ENCODE data around the gene SLC16A3.
A peak's percentile ranks its signal among the peaks of the same experiment; 100 is the strongest.
"Not testable (repeated sequence)": the region's sequence is repeated elsewhere in the genome, so short reads cannot be mapped to it uniquely, and the experiment has no call there.

Gene SLC16A3

DNA sequence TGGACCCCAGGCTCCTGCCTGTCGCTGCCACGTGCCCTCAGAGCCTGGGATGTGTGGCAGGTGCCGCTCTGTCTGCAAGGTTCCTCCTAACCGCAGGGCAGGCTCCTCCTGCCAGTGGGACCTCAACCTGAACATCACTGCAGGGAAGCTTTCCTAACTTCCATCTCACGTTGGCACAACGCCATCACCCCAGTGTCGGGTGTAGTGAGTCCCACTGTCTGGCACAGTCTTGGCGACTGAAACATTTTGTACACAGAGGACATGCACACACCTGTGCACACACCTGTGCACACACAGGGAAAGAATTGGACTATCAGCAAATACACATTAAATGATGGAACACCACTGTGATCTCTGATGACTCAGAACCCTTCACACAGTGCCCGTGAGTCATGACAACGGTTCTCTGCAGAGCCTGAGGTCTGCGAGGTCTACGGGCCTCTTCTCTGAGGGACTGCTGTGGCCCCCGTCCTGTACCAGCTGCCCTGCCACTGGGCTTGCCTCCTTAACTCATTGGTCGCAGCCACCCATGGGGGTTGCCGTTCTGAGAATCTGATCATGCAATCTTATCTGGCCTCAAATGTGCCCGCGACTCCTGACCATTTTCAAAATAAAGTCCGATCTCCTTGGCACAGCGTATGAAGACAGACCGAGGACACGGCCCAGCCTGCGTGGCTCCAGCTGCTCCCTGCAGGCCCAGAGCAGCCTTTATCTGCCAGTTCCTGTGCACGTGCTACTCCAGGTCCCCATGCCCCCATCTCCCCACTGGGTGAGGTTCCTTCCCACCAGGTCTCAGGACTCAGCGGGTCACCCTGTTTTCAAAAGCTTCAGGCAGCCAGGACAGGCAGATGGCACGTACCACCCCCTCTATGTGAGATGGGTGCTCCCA, 23.8 kb upstream of the SLC16A3 start:
- no peak for DNase-seq

DNA sequence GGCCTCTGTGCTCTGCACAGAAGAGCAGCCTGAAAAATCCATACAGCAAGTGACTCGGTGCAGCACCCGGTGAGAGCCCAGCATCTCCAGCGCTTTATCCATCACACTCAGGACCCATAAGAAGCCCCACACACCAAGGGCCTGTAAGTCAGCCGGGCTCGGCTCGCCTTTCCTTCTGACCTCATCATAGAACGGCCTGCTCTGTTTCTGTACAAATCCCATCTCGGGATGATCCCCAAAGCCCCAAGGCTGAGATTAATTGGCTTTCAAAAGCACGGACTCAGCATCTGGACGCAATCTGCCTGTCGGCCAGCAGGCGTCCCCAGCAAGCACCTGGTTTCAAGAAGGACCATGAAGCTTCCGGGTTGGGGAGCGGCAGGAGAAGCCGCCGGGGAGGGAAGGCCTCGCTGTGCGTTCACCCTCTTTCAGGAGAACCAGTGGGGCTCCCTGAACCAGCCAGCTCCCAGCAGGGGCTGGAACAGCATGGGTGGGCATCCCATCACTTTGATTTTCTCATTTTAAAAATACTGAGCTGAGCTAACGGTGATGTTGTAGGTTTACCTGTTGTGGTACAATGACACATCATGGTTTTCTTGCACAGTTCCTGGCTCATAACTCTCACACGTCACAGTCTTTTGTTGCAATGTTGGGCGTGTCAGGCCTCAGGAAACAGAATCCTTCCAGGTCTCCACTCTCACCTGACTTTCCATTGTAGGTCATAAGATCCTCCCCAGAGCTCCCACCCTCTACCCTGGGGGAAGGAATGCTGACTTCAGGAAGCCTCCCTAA, 22.9 kb upstream of the SLC16A3 start:
- peak; percentile 65 for DNase-seq

DNA sequence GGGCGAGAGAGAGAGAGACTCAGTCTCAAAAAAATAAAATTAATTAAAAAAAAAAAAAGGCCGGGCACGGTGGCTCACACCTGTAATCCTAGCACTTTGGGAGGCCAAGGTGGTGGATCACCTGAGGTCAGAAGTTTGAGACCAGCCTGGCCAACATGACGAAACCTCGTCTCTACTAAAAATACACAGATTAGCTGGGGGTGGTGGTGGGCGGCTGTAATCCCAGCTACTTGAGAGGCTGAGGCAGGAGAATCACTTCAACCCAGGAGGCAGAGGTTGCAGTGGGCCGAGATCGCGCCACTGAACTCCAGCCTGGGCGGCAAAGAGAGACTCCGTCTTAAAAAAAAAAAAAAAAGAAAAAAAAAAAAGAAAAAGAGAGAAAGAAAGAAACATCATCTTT, 18.2 kb upstream of the SLC16A3 start:
- not testable (repeated sequence) for DNase-seq

DNA sequence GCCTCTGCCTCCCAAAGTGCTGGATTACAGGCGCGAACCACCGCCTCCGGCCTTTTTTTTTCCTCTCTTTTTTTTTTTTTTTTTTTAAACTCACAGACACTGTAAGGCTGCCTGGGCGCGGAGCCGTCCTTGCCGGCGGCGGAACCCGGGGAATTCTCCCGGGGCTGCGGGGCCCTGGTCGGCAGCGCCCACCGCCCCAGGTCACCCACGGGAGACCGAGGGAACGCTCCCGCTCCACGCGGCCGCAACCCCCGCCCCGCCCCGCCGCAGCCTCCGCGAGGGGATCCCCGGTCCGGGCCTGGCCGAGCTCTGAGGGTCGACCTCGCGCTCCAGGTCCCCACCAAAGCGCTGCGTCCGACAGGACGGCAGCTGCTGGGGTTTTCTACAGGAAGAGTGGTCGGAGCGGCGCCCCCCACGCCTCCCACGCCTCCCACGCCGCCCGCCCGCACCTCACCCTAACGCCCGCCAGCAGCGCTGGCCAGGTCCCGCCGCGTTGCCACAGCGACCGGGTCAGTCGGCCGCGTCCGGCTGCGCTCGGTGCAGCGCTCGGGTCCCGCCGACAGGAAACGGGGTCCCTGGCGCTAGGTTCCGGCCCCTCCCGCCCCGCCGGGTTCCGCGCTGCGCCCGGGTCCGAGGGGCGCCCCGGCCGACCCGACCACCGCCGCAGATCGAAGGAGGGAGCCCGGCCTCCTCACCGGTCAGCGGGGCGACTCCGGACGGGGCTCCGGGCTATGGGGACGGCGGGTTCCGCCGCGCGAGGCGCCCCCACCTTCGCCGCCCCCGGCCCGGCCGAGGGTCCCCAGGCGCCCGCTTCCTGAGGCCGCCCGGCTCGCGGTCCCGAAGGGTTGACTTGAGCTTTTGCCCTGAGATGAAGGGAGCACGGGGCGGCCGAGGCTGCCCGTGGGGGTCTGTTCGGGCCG, 16.3 kb upstream of the SLC16A3 start, which contains the start of gene CCDC57:
Gene CCDC57 (minus strand): TSS at position 512 of the 920 bp plus-strand sequence. CDS start 10,898 bp downstream, outside the sequence.
- DNase-seq = no peak

DNA sequence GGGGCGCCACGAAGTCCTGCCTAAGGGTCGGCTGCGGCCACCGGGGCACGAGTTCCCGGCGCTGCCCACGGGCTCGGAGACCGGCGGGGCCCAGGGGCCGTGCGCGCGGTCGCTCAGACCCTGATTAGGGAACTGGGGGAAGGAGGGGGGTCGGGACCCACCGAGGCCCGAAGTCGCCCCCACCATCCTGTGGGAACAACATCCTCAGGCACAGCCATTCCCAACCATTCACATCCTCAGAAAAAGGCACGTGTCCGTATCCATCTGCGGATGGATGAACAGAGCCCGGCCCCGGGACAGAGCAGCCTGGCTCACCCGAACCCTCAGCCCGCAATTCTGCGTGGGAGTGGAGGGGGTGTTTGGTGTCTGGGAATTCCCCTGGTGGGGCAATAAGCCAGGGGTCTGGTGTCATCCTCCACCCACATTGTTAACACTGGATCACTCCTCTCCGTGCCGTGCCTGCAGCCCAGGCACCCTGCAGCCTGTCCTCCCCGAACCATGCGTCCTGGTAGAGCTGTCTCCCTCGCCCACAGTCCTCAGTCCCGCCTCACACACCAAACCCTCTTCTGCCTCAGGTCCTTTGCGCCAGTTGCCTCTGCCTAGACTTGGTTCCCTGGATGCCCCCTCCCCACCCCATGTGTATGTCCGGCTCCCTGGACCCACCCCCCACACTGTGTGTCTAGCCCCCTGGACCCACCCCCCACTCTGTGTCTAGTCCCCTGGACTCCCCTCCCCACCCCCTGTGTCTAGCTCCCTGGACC, 15.4 kb upstream of the SLC16A3 start:
- peak; percentile 55 for DNase-seq

DNA sequence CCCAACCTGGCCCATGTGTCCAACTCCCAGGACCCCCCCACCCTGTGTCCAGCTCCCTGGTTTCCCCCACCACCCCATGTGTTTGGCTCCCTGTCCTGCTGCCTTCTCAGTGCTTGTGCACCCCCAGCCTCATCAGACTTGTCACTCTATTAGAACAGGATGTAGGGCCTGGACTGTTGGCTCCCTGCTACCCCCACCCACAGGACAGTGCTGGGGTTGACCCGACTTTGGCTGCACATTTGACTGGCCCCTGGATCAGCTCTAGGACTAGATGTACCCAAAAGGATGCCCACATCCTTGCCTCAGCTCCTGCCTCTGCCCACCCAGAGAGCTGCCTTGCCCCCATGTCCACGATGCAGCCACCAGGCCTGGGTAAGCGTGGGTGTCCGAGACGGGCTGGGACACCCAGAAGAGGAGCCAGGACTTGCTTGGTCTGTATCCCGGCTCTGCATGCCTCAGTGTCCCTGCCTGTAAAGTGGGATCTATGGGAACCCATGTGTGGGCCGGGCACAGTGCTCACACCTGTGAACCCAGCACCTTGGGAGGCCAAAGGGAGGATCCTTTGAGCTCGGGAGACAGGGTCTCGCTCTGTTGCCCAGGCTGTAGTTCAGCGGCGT, 14.7 kb upstream of the SLC16A3 start:
- no peak for DNase-seq

DNA sequence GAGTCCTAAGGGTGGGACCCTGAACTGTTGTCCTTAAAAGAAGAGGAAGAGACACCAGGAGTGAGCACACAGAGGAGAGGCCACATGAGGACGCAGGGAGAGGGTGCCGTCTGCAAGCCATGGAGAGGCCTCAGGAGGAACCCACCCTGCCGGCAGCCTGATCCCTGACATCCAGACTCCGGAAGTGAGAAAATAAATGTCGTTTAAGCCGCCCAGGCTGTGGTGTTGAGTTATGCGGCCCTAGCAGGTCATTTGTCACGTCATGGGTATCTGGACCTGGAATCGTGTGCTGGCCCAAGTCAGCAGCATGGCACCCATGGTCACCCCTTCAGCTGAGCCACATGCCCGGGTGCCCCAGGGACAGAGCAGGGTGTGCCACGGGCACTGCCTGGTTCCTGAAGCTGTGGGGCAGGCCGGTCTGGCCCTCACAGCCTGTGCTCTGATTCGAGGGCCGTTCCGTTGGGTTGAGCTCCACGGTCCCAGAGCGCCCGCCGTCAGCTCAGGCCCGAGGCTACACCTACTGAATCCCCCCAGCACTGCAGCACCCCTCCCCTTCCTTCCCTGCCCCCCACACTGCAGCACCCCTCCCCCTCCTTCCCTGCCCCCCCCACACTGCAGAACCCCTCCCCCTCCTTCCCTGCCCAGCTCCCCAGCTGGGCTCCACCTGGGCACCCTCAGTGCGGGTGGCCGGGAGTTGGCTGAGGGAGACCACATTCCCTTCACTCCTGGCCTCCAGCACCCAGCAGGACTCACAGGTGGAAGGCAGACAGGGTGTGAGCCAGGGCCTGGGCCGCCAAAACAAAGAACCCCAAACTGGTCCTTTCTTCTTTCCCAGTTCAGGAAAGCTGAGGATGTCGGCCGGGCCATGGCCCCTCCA, 13.5 kb upstream of the SLC16A3 start:
- DNase-seq = no peak

DNA sequence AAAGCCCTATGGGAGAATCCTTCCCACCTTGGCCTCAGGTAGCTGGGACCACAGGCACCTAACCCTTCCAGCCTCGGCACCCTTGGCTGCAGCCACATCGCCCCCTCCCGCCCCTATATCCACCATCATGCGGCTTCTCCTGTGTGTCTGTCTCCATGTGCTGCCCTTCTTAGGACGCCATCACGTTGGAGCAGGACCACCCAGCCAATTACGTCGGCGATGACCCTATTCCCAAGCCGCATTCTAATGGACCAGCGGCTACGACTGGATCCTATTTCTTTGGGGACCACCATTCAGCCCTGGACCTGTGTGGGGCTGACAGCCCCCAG, 12.9 kb upstream of the SLC16A3 start:
- DNase-seq = no peak

DNA sequence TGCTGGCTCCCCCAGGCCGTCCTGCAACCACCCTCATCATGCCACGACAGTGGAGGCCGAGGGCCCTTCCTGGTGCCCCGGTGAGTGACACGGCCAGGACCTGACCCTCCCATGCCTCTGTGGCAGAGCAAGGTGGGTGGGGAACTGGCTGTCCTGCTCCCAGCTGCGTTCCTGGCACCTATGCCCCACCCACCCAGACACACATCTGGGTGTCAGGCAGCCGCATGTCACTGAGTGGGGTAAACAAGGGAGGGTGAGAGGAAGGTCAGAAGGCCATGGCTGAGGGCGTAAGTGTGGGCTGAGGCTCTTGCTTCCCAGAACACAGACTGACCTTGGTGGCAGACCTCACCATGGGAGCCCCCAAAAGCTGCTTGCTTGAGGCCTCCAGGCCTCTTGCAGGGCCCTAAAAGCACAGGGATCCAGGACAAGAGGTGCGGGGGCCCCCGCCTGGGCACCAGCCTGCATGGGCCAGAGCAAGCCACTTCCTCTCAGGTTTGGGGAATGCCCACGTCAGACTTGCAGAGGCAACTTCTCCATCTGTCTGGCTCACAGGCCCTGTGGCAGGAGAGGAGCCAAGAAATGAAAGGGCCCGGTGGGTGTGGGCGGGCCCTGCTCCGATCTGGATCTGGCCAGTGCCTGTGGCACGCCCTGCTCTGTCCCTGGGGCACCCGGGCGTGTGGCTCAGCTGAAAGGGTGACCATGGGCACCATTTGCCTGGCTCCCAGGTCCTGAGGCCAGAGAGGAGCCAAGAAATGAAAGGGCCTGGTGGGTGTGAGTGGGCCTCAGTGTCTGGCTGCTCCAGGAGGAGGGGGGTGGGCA, 12.3 kb upstream of the SLC16A3 start:
- no peak for DNase-seq

DNA sequence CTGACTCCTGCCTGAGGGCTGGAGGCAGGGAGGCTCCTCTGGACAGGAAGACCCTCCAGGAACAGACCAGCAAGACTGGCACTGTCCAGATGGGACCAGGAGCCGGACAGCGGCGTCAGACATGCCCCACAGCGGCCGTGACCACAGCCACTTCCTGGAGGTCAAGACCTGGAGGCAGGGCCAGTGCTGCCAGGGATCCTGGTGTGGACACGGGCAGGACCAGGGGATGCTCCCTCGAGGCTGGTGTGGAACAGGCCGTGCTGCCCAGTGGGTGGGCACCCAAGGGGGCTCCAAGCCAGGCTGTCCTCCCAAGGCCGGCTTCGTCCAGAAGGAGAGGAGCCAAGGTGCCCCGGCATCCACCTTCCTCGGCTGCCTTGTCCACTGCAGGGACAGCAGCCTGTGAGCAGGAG, 11.7 kb upstream of the SLC16A3 start:
- no peak for DNase-seq

DNA sequence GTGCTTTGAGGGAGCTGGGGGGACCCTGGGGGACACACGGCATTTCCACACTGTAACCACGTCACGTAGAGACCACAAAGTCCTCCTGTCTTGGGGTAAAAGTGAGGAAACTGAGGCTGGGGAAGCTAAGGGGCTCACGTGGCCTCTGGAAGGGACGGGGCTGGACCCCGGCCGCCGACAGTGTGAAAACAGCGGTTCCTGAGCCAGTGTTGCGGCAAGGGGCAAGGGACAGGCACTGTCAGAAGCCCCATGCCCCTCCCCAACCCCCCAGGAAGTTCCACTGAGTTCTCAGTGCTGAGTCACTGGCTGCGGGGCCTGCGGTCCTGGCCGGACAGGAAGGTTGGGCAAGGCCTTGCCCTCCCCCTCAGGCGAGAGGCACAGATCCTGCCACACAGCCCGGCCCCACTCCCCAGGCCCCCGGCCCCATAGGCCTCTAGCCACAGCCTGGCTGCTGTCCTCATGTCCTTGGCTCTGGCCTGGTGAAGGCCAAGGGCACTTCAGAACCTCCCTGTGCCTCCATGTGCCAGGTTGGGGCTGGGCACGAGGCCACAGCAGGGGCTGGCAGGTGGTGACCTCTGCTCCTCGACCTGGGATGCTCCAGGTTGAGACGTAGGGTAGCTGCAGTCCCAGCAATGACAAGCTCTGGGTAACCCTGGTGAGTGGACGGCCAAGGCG, 11.2 kb upstream of the SLC16A3 start:
- DNase-seq = no peak

DNA sequence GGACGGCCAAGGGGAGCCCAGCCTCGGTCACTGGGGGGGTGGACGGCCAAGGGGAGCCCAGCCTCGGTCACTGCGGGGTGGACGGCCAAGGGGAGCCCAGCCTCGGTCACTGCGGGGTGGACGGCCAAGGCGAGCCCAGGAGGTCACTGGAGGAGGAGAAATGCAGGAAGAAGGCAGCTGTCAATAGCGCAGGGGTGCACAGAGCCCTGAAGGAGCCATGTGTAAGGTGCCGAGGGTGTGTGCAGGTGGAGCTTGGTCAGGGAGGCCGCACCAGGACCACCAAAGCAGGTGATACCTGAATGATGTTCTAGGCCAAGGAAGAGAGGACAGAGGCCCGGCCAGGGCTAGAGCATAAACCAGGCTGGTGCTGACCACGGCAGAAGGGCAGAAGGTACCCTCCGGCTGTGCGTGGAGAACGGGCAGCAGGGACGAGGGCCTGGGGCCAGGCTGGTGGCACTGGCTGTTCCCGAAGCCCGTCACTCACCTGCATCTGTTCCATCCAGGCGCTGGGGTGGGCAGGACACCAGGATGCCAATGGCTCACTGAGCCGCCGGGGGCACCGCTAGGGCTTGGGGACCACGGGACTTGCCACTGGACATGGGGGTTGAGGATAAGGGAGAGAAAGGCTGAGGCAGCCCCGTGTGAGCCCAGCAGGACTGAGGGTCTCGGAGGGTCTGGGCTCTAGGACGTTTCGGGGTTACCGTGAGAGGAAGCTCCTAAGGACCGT, 10.3 kb upstream of the SLC16A3 start:
- DNase-seq = no peak

DNA sequence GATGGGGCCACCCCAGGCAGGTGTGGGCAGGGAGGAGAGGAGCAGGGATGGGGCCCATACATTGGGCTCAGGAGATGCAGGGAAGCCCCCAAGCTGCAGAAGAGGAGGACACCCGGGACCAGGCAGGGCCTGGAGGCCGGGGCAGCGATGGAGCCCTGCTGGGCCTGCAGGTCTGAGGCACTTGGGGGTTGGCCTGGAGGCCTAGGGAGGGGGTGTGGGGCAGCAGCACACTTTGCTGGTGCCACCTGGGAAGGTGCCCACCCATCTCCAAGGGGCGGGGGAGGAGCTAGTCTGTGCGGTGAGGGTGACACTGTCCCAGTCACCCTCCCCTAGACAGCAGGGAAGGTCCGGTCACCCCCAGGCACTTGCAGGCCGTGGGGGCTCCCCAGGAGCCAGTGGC, 9.8 kb upstream of the SLC16A3 start:
- no peak for DNase-seq

DNA sequence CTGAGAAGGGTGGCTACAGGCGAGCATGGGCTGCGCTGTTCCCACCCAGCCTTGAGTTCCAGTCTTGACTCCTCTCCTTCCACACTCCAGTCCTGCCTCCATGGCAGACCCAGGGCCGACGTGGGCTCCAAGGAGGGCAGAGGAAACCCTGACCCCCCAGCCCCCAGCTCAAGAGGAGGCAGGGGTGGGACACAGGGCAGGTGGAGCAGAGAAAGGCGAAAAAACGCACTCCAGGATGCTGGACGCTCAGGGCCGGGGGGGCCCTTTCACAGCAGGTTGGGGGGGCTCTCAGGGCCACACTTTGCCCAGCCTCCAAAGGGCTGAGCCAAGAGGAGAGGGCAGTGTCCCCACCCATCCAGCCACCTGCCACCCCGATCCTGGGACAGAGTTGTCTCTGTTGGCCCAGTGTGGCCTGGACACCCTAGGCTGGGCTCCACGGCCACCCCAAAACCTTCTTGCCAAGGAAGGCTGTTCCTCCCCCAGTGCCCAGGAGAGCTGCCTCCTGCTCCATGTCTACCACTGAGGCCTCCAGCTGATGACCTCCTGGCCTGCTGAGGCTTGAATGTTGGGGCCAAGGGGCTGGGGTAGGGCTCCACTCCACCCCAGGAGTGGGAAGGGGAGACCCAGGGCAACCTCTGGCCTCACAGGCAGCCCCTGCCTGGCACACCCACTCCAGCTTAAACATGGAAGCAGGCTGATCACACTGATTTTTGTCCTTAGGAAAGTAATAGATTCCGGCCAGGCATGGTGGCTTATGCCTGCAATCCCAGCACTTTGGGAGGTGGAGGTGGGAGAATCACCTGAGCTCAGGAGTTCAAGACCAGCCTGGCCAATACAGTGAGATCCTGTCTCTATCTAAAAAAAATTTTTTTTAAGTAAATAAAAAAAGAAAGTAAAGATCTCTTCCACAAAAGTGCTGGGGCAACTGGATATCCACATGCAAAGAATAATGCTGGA, 8.8 kb upstream of the SLC16A3 start:
- no peak for DNase-seq

DNA sequence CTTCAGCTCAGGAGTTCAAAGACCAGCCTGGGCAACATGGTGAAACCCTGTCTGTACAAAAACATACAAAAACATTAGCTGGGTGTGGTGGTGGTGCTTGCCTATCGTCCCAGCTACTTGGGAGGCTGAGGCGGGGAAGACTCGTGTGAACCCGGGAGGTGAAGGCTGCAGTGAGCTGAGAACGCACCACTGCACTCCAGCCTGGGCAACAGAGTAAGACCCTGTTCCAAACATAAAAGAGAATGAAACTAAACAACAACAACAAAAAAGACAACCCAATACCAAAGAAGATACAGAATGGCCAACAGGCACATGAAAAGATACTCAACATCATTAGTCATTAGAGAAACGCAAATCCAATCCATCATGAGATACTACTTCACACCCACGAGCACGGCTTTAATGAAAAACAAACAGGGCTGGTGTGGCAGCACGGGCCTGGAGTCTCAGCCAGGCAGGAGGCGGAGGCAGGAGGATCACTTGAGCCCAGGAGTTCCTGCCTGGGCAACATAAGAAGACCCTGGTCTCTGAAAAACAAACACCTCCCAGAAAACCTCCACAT, 7.4 kb upstream of the SLC16A3 start:
- DNase-seq = no peak

DNA sequence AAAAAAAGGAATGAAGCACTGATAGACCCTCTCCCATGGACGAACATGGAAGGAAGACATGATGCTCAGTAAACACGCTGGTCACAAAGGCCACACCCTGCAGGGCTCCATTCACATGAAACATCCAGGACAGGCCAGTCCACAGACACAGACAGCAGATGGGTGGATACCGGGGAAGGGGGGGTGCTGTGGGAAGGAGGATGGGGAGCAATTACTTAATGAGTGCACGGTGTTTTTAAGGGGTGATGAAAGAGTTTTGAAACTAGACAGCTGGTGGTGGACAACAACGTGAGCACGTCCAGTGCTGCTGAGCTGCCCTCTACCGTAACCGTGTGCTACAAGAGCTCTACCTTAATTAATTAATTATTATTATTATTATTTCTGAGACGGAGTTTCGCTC, 6.0 kb upstream of the SLC16A3 start:
- no peak for DNase-seq

DNA sequence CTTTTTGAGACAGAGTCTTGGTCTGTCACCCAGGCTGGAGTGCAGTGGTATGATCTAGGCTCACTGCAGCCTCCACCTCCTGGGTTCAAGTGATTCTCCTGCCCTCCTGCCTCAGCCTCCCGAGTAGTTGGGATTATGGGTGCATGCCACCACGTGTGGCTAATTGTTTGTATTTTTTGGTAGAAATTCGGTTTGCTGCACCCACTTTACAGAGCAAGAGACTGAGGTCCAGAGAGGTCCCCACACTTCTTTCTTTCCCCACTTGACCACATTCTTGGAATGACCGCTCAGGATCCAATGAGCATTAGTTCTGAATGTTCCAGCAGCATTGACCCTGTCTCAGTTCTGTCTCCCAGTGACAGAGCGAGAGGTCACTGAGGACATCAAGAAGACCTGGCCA, 5.3 kb upstream of the SLC16A3 start:
- DNase-seq = no peak
